Brain microvascular endothelial cell (primary cell): ENCODE measurements around the gene YIPF1.

ENCODE experiments used
- DNase-seq: peaks from one replicate; pipeline ENCODE4 v3.0.0-alpha.2; 2020
- H3K27ac ChIP-seq: fragments of 250-450 bp; sonication (Bioruptor Pico); 2 replicates; pipeline ENCODE4 v1.5.1; 2020; ENCODE audit warnings: mild to moderate bottlenecking, moderate library complexity
- H3K27me3 ChIP-seq: fragments of 250-450 bp; sonication (Bioruptor Pico); replicated peaks from 2 replicates; pipeline ENCODE4 v1.5.1; 2020; ENCODE audit warnings: mild to moderate bottlenecking
- H3K36me3 ChIP-seq: fragments of 250-450 bp; sonication (Bioruptor Pico); replicated peaks from 2 replicates; pipeline ENCODE4 v1.5.1; 2020; ENCODE audit warnings: mild to moderate bottlenecking
- H3K4me3 ChIP-seq: 2 replicates; pipeline ENCODE4 v1.5.1; 2011; ENCODE audit warnings: low read depth, mild to moderate bottlenecking, control low read depth, low read length, moderate library complexity
- in situ Hi-C: cut with HindIII; loops from 2 replicates; pipeline ENCODE4 v1.10.0; 2017; ENCODE audit warnings: low sequenced_read_pairs, low pct_ligation_motif_present
- TF ChIP-seq, protein P1 (sequence below): IDR thresholded peaks from 2 replicates; pipeline ENCODE4 v1.5.1; 2011; ENCODE audit warnings: low read depth, mild to moderate bottlenecking, moderate library complexity, low read length, control low read depth, inconsistent platforms; ENCODE audit errors: missing control alignments

The YIPF1 gene

DNA sequence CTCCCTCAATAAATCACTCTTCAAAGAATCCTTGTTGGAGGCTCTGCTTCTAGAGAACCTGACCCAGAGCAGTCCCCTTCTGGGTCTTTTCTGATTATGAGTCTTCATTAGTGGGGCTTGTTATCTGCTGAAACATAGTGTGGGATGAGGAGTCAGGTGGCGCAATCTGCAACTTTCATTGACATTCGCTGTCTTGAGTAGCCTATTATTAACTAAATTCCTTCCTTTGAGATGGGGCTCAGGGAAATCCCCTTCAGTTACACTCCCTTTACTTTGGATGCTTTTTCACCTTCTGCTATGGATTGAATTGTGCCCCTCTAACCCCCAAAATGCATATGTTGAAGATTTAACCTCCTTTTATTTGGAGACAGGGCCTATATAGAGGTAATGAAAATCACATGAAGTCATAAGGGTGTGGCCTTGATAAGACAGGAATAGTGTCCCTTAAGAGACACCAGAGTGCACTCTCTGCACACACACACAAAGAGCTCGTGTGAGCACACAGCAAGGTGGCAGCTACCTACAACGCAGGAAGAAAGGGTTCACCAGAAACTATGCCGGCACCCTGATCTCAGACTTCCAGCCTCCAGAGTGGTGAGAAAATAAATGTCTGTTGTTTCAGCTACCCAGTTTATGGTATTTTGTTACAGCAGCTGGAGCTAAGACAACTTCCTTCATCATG, 23.9 kb upstream of the YIPF1 start:
- in situ Hi-C loops, result no loop called here
- Histone ChIP-seq H3K4me3 (no peak overlapping the region), H3K27ac (no peak overlapping the region), H3K27me3 (no peaks in the 10 kb centered on the region), H3K36me3 (no peaks in the 10 kb centered on the region)
- DNase-seq, result no peak
- TF ChIP-seq, protein P1, sequence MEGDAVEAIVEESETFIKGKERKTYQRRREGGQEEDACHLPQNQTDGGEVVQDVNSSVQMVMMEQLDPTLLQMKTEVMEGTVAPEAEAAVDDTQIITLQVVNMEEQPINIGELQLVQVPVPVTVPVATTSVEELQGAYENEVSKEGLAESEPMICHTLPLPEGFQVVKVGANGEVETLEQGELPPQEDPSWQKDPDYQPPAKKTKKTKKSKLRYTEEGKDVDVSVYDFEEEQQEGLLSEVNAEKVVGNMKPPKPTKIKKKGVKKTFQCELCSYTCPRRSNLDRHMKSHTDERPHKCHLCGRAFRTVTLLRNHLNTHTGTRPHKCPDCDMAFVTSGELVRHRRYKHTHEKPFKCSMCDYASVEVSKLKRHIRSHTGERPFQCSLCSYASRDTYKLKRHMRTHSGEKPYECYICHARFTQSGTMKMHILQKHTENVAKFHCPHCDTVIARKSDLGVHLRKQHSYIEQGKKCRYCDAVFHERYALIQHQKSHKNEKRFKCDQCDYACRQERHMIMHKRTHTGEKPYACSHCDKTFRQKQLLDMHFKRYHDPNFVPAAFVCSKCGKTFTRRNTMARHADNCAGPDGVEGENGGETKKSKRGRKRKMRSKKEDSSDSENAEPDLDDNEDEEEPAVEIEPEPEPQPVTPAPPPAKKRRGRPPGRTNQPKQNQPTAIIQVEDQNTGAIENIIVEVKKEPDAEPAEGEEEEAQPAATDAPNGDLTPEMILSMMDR, result no peak

DNA sequence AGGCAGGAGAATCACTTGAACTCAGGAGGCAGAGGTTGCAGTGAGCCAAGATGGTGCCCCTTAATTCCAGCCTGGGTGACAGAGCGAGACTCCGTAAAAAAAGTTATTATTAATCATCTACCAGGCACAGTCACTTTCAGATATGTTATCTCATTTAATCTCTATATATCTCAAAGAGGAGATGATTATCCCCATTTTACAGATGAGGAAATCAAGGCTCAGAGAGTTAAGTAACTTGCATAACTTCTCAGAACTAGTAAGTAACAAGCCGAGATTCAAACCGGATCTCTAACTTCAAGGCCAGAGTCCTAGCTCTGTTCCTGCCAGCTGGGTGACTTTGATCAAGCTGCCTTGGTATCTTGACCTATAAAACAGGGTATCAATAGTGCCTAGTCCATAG, 21.8 kb upstream of the YIPF1 start:
- in situ Hi-C loops, result no loop called here
- H3K36me3 ChIP-seq, result no peaks in the 10 kb centered on the region
- H3K27me3 ChIP-seq, result no peaks in the 10 kb centered on the region
- DNase-seq, result no peak
- TF ChIP-seq, protein P1, result no peak
- H3K4me3 ChIP-seq, result no peak overlapping the region
- no peak overlapping the region for H3K27ac ChIP-seq

DNA sequence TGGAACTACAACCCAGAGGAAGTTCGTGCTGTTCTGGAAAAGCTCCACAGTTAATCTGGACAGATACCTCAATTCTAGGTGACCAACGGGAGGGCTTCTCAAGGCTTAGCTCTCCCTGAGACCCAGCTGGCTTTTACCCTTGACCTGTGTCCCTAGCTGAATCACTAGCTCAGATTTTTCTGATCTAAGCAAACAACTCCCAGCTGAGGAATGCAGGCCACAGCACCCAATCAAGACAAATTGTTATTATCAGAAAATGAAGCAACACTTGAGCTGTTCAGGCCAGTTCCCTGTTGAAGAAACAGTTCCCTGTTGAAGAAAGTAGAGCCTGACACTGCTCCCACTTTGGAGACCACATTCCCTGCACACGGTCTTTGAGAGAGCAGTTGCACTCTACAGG, 20.3 kb upstream of the YIPF1 start:
- Histone ChIP-seq H3K36me3 (no peaks in the 10 kb centered on the region), H3K27ac (no peak overlapping the region), H3K27me3 (no peaks in the 10 kb centered on the region), H3K4me3 (no peak overlapping the region)
- no peak for DNase-seq
- TF ChIP-seq, protein P1, result no peak
- in situ Hi-C loops, result no loop called here

DNA sequence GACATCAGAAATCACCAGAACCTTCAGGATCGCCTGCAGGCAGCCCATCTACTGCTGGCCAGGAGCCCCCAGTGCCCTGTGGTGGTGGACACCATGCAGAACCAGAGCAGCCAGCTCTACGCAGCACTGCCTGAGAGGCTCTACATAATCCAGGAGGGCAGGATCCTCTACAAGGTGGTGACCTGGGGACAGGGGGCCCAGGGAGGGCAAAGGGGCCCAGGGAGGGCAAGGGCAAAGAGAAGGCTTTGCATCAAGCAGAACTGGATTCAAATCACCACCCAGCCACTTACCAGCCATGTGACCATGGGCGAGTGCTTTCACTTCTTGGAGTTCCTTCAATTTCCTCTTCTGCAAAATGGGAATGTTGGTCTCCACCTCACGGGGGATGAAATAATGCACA, 16.5 kb upstream of the YIPF1 start:
- Histone ChIP-seq H3K4me3 (no peak overlapping the region), H3K27ac (no peak overlapping the region), H3K27me3 (no peaks in the 10 kb centered on the region), H3K36me3 (no peaks in the 10 kb centered on the region)
- in situ Hi-C loops, result no loop called here
- TF ChIP-seq, protein P1, result no peak
- no peak for DNase-seq

DNA sequence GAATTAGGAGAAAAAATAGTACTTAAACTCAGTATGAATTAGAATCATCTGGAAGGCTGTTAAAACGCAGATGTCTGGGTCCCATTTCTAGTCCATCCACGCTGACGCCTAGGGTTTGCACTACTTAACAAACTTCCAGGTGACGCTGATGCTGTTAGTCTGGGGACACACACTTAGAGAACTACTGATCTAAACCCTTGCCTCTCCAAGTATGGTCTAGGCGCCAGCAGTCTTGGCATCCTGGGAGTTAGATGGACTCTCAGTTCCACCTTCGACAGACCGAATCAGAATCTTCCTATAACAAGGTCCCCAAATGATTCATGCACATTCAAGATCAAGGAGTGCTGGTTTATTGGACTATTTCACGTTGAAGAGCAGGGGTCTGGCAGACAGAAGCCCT, 15.9 kb upstream of the YIPF1 start:
- in situ Hi-C loops, result no loop called here
- TF ChIP-seq, protein P1, result no peak
- Histone ChIP-seq H3K4me3 (no peak overlapping the region), H3K27ac (no peak overlapping the region), H3K27me3 (no peaks in the 10 kb centered on the region), H3K36me3 (no peaks in the 10 kb centered on the region)
- DNase-seq, result no peak
